Activated T-cell treated with anti-CD3 and anti-CD28 coated beads, Interleukin-2, amount 50 U/mL, for 4 hours (primary cell): ENCODE measurements around the gene PPP1R12B. TPM values are rescaled to one million over a fixed set of nuclear protein-coding genes. Genes with fewer than 3 reads are reported as not detected.

ENCODE experiments used
- ATAC-seq, 2 donors: fragments of 200-7000 bp; cut with Tn5 transposase; one replicate each; pipeline ENCODE4 v1.10.0; 2021
- DNase-seq: peaks from one replicate; pipeline ENCODE4 v3.0.0-alpha.2; 2020
- H3K27me3 Mint-ChIP-seq: one replicate; pipeline ENCODE4 v1.8.0; 2021; ENCODE audit warnings: low read depth, mixed read lengths
- H3K36me3 Mint-ChIP-seq: one replicate; pipeline ENCODE4 v1.8.0; 2022; ENCODE audit warnings: mixed read lengths; ENCODE audit not compliant: insufficient read depth
- H3K4me1 Mint-ChIP-seq: one replicate; pipeline ENCODE4 v1.8.0; 2021; ENCODE audit warnings: low read depth, mixed read lengths
- H3K4me3 Mint-ChIP-seq: one replicate; pipeline ENCODE4 v1.8.0; 2021; ENCODE audit warnings: mild to moderate bottlenecking, moderate library complexity, mixed read lengths
- H3K9me3 Mint-ChIP-seq: one replicate; pipeline ENCODE4 v1.8.0; 2021; ENCODE audit warnings: mixed read lengths
- total RNA-seq, 3 donors: library from RNA; stranded (reverse); gene quantifications; one replicate each; pipeline ENCODE4 v1.2.1, GENCODE V29; 2021

PPP1R12B gene, protein sequence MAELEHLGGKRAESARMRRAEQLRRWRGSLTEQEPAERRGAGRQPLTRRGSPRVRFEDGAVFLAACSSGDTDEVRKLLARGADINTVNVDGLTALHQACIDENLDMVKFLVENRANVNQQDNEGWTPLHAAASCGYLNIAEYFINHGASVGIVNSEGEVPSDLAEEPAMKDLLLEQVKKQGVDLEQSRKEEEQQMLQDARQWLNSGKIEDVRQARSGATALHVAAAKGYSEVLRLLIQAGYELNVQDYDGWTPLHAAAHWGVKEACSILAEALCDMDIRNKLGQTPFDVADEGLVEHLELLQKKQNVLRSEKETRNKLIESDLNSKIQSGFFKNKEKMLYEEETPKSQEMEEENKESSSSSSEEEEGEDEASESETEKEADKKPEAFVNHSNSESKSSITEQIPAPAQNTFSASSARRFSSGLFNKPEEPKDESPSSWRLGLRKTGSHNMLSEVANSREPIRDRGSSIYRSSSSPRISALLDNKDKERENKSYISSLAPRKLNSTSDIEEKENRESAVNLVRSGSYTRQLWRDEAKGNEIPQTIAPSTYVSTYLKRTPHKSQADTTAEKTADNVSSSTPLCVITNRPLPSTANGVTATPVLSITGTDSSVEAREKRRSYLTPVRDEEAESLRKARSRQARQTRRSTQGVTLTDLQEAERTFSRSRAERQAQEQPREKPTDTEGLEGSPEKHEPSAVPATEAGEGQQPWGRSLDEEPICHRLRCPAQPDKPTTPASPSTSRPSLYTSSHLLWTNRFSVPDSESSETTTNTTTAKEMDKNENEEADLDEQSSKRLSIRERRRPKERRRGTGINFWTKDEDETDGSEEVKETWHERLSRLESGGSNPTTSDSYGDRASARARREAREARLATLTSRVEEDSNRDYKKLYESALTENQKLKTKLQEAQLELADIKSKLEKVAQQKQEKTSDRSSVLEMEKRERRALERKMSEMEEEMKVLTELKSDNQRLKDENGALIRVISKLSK
- total RNA-seq: 1 to 10 TPM; 4.7 to 8.1 (median 5.4) TPM

DNA sequence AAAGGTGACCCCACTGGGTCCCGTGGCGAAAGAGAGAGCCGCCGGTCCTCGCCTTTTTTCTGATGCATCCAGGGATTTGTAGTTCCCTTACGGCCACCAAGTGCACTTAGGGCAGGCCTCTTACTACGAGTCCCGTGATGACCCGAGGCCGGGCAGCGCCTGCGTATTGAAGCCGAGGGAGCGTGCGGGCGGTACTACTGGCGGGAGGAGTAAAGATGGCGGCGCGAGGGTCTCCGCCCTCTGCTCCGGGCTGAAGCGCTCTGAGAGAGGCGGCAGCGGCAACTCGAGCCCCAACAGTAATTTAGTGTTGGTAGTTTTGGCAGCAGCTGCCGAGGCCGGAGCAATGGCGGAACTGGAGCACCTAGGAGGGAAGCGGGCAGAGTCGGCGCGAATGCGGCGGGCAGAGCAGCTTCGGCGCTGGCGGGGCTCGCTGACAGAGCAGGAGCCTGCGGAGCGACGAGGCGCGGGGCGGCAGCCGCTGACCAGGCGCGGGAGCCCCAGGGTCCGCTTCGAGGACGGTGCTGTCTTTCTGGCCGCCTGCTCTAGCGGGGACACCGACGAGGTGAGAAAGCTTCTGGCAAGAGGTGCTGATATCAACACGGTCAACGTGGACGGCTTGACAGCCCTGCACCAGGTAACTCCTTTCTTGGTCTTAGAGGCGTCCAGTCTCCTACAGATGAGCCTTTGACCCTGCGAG, at the start of gene PPP1R12B:
Gene PPP1R12B, plus strand, starts transcription at position 191 of the 697 bp plus-strand sequence. Its CDS starts 153 bp downstream, at position 344.
- ATAC-seq (peak; percentile 97 to 98), DNase-seq (peak; percentile 90)
- Mint-ChIP-seq H3K4me1 (peaks cover 24% of the 10 kb centered on the region), H3K4me3 (peak within 1 kb of the TSS; percentile 95), H3K27me3 (no peaks in the 10 kb centered on the region), H3K36me3 (no peaks in the 10 kb centered on the region), H3K9me3 (no peaks in the 10 kb centered on the region)

DNA sequence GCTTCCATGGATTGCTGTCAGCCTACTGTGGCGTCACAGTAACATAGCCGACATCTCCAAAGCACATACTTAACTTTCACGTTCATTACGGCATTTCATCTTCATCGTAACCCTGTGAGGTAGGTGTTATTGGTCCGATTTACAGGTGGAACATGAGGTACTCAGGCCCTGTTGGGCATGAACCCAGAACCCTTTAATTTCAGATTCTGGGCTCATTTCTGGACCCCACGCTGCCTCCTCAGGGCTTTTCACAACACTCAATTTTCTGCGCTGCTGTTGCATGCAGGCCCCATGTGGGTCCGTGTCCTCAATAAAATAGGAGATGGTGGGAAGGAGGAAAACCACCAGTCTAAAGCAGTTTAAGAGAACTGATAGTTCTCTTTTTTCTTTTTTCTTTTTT, 46.3 kb upstream of the PPP1R12B start:
- Mint-ChIP-seq H3K36me3 (no peaks in the 10 kb centered on the region), H3K4me3 (no peak overlapping the region)
- no peak for ATAC-seq

DNA sequence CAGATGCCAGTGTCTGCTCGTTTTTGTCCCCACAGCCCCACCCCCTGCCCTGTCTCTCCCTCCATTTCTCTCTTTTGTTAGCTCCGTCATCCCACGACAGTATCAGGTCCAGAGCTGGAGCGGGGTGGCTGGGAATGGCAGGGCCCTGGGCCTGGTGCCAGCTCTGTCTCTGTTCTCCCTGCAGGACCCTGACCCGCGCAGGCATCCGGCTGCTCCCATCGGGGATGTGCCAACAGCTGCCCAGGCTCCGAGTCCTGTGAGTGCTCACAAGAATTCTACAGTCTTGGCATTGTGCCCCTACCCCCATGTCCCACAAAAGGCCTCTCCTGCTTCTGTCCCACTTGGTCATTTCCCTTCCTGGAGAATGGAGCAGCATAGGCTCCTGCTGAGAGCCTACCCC, 44.1 kb upstream of the PPP1R12B start:
- Mint-ChIP-seq H3K4me3 (no peak overlapping the region), H3K36me3 (no peaks in the 10 kb centered on the region), H3K9me3 (no peaks in the 10 kb centered on the region), H3K4me1 (no peaks in the 10 kb centered on the region), H3K27me3 (no peaks in the 10 kb centered on the region)
- no peak for DNase-seq
- ATAC-seq: no peak

More for the DNA sequence above, 46.3 kb upstream of the PPP1R12B start:
- Mint-ChIP-seq H3K9me3 (no peaks in the 10 kb centered on the region), H3K27me3 (no peaks in the 10 kb centered on the region), H3K4me1 (no peaks in the 10 kb centered on the region)
- no peak for DNase-seq

DNA sequence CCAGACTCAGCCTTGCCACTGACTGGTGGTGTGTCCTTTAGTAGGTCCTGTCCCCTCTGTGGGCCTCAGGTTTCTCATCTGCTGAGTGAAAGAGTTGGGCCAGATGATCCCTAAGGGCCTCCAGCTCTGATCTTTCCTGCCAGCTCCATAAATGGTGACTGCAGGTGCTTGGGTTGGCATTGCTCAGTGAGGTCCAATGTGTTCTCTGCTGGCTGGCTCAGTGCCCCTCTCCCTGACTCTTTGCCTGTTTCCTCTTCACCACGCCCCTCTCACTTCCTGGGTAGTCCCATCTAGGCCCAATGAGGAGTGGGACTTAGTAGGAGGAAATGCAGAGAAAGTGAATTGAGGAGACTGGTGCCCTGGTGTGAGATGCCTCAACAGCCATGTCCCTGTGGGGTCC, 43.3 kb upstream of the PPP1R12B start:
- Mint-ChIP-seq H3K27me3 (no peaks in the 10 kb centered on the region), H3K36me3 (no peaks in the 10 kb centered on the region), H3K4me3 (no peak overlapping the region), H3K4me1 (no peaks in the 10 kb centered on the region), H3K9me3 (no peaks in the 10 kb centered on the region)
- ATAC-seq (no peak), DNase-seq (no peak)

DNA sequence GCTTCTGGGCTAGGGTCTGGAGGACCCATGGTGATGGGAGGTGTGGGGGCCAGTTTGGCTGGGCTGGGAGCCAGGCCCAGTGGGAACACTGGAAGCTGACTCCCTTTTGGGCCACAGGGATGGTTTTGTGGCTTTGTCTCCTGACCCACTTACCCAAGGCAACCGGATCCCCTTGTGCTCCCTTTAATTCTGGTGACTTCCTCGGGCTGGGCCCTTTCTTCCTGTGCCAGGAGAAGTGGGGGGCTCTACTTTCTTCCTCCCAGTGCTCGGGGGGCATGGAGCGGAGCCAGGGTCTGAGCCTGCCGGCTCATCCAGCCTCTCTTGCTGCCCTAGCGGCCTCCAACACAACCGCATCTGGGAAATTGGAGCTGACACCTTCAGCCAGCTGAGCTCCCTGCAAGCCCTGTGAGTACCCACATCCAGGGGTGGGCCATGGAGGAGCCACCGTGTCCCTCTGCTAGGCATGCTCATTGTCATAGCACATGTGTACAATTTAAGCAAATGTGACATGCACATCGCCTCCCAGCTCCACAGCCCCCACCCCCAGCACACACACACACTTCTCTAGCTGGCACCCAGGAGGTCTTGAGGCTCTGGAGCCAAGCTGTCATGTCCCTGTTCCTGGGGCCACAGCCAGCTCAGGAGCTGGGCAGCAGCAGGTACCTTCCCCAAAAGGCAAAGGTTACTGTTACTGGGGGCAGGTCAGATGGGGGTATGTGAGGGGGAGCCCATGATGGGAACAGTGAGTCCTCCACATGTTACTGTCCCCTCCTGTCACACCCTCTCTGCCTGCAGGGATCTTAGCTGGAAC, 41.8 kb upstream of the PPP1R12B start:
- Mint-ChIP-seq H3K9me3 (no peaks in the 10 kb centered on the region), H3K4me1 (no peaks in the 10 kb centered on the region), H3K36me3 (no peaks in the 10 kb centered on the region), H3K27me3 (no peaks in the 10 kb centered on the region), H3K4me3 (no peak overlapping the region)
- ATAC-seq (no peak), DNase-seq (no peak)

DNA sequence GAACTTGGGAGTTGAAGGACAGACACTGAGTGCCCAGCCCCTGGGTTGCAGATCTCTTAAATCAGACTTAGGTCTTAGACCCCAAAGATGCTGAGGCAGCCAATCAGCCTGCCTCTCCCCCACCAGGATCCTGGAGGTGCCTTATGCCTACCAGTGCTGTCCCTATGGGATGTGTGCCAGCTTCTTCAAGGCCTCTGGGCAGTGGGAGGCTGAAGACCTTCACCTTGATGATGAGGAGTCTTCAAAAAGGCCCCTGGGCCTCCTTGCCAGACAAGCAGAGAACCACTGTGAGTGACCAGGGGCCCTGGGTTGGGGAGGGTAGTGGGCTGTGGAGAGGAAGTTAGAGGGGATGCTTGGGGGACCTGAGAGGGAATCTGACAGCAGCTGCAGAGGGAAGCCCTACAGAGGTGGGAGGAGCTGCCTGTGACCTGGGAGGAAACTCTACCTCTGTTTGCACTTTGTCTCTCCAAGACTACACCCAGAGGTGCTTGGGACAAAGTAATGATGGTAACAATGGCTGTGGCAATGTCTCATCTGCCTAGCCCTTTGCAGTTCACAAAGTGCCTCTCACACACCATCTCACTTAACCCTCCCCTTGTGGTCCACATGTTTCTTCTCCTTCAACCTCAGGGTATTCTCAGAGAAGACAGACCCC, 38.3 kb upstream of the PPP1R12B start:
- no peaks in the 10 kb centered on the region for H3K9me3 Mint-ChIP-seq
- H3K4me1 Mint-ChIP-seq: no peaks in the 10 kb centered on the region
- ATAC-seq (no peak), DNase-seq (no peak)
- no peak overlapping the region for H3K4me3 Mint-ChIP-seq
- H3K36me3 Mint-ChIP-seq: no peaks in the 10 kb centered on the region
- no peaks in the 10 kb centered on the region for H3K27me3 Mint-ChIP-seq

DNA sequence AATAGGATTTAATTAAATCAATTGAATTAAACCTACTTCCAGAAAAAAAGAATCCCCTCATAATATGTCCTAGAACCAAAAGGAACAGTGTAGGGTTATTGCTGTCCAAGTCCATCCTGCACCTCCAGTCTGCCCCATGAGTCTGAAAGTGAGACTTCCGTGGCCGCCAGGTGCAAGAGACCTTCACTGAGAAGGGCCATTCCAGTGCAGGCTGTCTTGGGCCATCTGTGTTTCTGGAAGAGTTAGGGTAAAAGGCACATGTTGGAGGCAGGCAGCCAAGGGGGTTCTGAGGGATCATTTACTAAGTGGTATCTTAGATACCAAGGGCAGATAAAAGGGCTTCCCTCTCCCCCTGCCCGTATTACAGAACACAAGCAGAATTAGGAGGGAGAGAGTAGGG, 37.8 kb upstream of the PPP1R12B start:
- no peaks in the 10 kb centered on the region for H3K9me3 Mint-ChIP-seq
- H3K4me3 Mint-ChIP-seq: no peak overlapping the region
- no peaks in the 10 kb centered on the region for H3K36me3 Mint-ChIP-seq
- DNase-seq: no peak
- H3K27me3 Mint-ChIP-seq: no peaks in the 10 kb centered on the region
- no peaks in the 10 kb centered on the region for H3K4me1 Mint-ChIP-seq
- no peak for ATAC-seq

DNA sequence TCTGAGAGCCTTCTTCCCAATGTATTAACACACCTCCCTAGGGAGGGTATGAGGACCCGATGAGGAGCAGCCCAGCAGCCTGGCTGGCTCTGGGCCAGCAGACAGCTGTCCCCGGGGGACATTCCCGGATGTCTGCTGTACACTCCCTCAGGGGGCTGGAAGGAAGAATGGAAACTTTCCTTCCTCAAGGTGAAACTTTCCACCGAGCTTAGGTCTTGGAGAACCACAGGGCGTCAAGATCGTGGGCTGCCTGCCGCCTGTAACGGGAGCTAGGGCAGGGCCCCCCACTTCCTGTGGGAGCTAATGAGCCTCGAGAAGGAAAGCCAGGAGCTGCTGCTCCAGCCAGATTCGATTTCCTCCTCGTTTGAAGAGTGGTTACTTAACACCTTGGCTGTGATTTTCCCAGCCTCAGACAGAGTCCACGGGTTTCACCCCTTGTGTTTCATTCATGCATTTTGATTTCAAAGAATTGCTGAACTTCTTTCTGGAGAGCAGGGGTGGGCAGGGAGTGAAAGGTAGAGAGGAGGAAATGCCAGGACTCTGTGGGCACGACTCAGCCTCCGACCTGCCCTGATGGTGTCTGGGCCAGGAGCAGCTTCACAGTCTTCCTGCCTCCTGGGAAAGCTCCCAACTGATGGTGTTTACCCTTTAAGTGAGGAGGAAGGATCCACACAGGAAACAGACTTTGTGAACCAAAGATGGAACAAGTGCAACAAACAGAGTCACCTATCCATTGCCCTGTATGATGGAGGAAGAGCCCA, 36.4 kb upstream of the PPP1R12B start:
- Mint-ChIP-seq H3K27me3 (no peaks in the 10 kb centered on the region), H3K4me1 (no peaks in the 10 kb centered on the region), H3K36me3 (no peaks in the 10 kb centered on the region), H3K9me3 (no peaks in the 10 kb centered on the region), H3K4me3 (no peak overlapping the region)
- ATAC-seq (no peak), DNase-seq (no peak)

DNA sequence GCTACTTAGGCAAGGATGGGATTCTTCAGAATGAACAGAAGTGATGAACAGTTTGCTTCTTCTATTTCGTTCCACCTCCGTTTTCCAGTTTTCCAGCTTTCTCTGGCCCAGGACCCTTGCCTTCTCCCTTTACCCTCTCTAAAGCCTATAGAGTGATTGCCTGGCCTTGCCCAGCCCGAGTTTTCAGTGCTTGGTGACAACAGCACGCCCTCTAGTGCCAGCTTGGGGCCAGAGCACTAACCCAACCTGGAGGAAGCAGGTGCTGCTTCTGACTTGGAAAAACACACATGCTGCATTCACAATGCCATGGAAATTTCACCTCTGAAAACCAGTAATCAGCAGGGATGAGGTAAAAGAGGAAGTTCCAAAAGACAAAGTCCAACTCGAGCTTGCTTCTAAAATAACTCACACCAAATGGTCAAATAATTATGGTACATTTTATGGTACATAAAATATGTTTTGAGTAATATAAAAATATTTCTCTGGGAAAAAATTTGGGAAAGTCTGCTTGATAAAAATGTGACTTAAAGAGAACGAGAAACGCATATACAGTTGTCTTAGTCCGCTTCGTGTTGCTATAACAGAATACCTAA, 32.8 kb upstream of the PPP1R12B start:
- DNase-seq (peak; percentile 69), ATAC-seq (peak; percentile 81 to 92)
- Mint-ChIP-seq H3K36me3 (no peaks in the 10 kb centered on the region), H3K9me3 (no peaks in the 10 kb centered on the region), H3K4me1 (no peaks in the 10 kb centered on the region), H3K4me3 (no peak overlapping the region), H3K27me3 (no peaks in the 10 kb centered on the region)

DNA sequence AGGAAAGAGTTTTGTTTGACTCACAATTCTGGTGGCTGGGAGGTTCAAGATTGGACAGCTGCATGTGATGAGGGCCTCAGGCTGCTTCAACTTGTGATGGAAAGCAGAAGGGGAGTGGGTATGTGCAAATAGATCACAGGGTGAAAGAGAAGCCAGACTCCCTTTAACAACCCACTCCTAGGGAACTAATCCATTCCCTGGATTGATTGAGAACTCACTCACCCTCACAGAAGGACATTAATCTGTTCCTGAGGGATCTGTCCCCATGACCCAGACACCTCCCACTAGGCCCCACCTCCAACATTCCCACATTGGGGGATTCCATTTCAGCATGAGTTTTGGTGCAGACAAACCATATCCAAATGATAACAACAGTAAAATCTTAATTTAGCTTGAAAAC, 32.3 kb upstream of the PPP1R12B start:
- ATAC-seq: no peak
- no peak for DNase-seq
- Mint-ChIP-seq H3K4me3 (no peak overlapping the region), H3K27me3 (no peaks in the 10 kb centered on the region), H3K36me3 (no peaks in the 10 kb centered on the region), H3K4me1 (no peaks in the 10 kb centered on the region), H3K9me3 (no peaks in the 10 kb centered on the region)

DNA sequence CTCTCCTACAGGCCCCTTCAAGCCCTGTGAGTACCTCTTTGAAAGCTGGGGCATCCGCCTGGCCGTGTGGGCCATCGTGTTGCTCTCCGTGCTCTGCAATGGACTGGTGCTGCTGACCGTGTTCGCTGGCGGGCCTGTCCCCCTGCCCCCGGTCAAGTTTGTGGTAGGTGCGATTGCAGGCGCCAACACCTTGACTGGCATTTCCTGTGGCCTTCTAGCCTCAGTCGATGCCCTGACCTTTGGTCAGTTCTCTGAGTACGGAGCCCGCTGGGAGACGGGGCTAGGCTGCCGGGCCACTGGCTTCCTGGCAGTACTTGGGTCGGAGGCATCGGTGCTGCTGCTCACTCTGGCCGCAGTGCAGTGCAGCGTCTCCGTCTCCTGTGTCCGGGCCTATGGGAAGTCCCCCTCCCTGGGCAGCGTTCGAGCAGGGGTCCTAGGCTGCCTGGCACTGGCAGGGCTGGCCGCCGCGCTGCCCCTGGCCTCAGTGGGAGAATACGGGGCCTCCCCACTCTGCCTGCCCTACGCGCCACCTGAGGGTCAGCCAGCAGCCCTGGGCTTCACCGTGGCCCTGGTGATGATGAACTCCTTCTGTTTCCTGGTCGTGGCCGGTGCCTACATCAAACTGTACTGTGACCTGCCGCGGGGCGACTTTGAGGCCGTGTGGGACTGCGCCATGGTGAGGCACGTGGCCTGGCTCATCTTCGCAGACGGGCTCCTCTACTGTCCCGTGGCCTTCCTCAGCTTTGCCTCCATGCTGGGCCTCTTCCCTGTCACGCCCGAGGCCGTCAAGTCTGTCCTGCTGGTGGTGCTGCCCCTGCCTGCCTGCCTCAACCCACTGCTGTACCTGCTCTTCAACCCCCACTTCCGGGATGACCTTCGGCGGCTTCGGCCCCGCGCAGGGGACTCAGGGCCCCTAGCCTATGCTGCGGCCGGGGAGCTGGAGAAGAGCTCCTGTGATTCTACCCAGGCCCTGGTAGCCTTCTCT, 30.3 kb upstream of the PPP1R12B start:
- H3K4me3 Mint-ChIP-seq: no peak overlapping the region
- H3K27me3 Mint-ChIP-seq: no peaks in the 10 kb centered on the region
- no peaks in the 10 kb centered on the region for H3K9me3 Mint-ChIP-seq
- no peaks in the 10 kb centered on the region for H3K36me3 Mint-ChIP-seq
- no peak for ATAC-seq
- no peaks in the 10 kb centered on the region for H3K4me1 Mint-ChIP-seq
- DNase-seq: no peak
